Keratinocyte (primary cell): ENCODE measurements around the gene TEKT3. TPM values are rescaled to one million over a fixed set of nuclear protein-coding genes. Genes with fewer than 3 reads are reported as not detected.

Experiments
- DNase-seq: peaks from one replicate; pipeline ENCODE4 v3.0.0-alpha.2; 2011; ENCODE audit warnings: low read depth, missing footprints, low spot score
- FAIRE-seq: peaks from 2 replicates; lab custom pipeline; 2011; peaks lifted over from hg19 to GRCh38; lab: Jason Lieb, UNC
- H2AFZ ChIP-seq: 2 replicates; pipeline ENCODE4 v1.6.0; 2012; ENCODE audit warnings: low read length, control low read depth, inconsistent platforms; ENCODE audit not compliant: control insufficient read depth
- H3K27ac ChIP-seq: 2 replicates; pipeline ENCODE4 v1.5.1; 2011; ENCODE audit warnings: low read length; ENCODE audit not compliant: control insufficient read depth, insufficient read depth
- H3K27me3 ChIP-seq: 3 replicates; pipeline ENCODE4 v1.6.0; 2011; ENCODE audit warnings: low read length; ENCODE audit not compliant: control insufficient read depth, insufficient read depth; ENCODE audit errors: extremely low read depth
- H3K36me3 ChIP-seq, 2 experiments: 2 replicates in 1 of 2; 3 replicates in 1 of 2; pipeline ENCODE4 v1.5.1; 2011; ENCODE audit warnings: low read length in 2 of 2, mild to moderate bottlenecking in 1 of 2; ENCODE audit not compliant: control insufficient read depth in 2 of 2, insufficient read depth in 2 of 2; ENCODE audit errors: extremely low read depth in 1 of 2
- H3K4me1 ChIP-seq: 3 replicates; pipeline ENCODE4 v1.5.1; 2011; ENCODE audit warnings: low read length; ENCODE audit not compliant: control insufficient read depth, insufficient read depth; ENCODE audit errors: extremely low read depth
- H3K4me2 ChIP-seq: 3 replicates; pipeline ENCODE4 v1.6.0; 2011; ENCODE audit warnings: low read depth, low read length; ENCODE audit not compliant: control insufficient read depth, insufficient read depth; ENCODE audit errors: extremely low read depth
- H3K4me3 ChIP-seq, 3 experiments: fragments of 200-600 bp in 1 of 3; sonication (generic) in 1 of 3; 2 replicates in 2 of 3; 3 replicates in 1 of 3; pipeline ENCODE4 v1.5.1; 2011 to 2016; ENCODE audit warnings: low read length in 3 of 3, mild to moderate bottlenecking in 3 of 3, control low read depth in 2 of 3, inconsistent platforms in 1 of 3, low read depth in 1 of 3, mixed read lengths in 1 of 3, mixed run types in 1 of 3, moderate library complexity in 1 of 3; ENCODE audit not compliant: control insufficient read depth in 2 of 3, insufficient read depth in 2 of 3; ENCODE audit errors: extremely low read depth in 1 of 3
- H3K79me2 ChIP-seq: 2 replicates; pipeline ENCODE4 v1.6.0; 2012; ENCODE audit warnings: low read length; ENCODE audit not compliant: control insufficient read depth, insufficient read depth
- H3K9ac ChIP-seq: 3 replicates; pipeline ENCODE4 v1.6.0; 2011; ENCODE audit warnings: low read length; ENCODE audit not compliant: control insufficient read depth, insufficient read depth; ENCODE audit errors: extremely low read depth
- H3K9me1 ChIP-seq: 3 replicates; pipeline ENCODE4 v1.6.0; 2011; ENCODE audit warnings: low read length; ENCODE audit not compliant: control insufficient read depth, insufficient read depth; ENCODE audit errors: extremely low read depth
- H3K9me3 ChIP-seq: 2 replicates; pipeline ENCODE4 v1.5.1; 2012; ENCODE audit warnings: low read depth, low read length; ENCODE audit not compliant: control insufficient read depth
- H4K20me1 ChIP-seq: 3 replicates; pipeline ENCODE4 v1.6.0; 2011; ENCODE audit warnings: low read length; ENCODE audit not compliant: control insufficient read depth, insufficient read depth; ENCODE audit errors: extremely low read depth
- CTCF ChIP-seq, 3 experiments: IDR thresholded peaks in 1 of 3; conservative IDR thresholded peaks in 1 of 3; optimal IDR thresholded peaks in 1 of 3; 2 replicates in 2 of 3; 3 replicates in 1 of 3; pipeline versions ENCODE3 to v1.5.1; 2011; ENCODE audit warnings: low read length in 3 of 3, mild to moderate bottlenecking in 3 of 3, moderate library complexity in 2 of 3, control low read depth in 1 of 3, inconsistent platforms in 1 of 3; ENCODE audit not compliant: insufficient read depth in 2 of 3; ENCODE audit errors: extremely low read depth in 1 of 3
- EZH2 ChIP-seq: IDR thresholded peaks from one replicate; pipeline ENCODE4 v1.6.1; 2012; ENCODE audit warnings: inconsistent platforms, mild to moderate bottlenecking, low read length, moderate library complexity
- dilution Hi-C: fragments of 300-500 bp; cut with MboI; formaldehyde crosslinking; loops from one replicate; pipeline ENCODE4 v1.7.0; 2020; ENCODE audit warnings: low sequenced_read_pairs; ENCODE audit not compliant: extremely low pct_ligation_motif_present
- polyA plus RNA-seq, 5 experiments: library from polyadenylated mRNA; depleted of rRNA in 3 of 5; stranded (reverse) in 3 of 5; stranded (forward) in 1 of 5; unstranded in 1 of 5; fragments of >200 nt; gene quantifications; 1 replicate in 1 of 5; 2 replicates in 3 of 5; 3 replicates in 1 of 5; pipeline versions ENCODE4 v1.2.1 to v1.2.3, GENCODE V29; 2011 to 2012; ENCODE audit warnings: missing spikeins in 2 of 5, low read depth in 1 of 5, low replicate concordance in 1 of 5
- small RNA-seq, 3 experiments: library from RNA; depleted of rRNA; stranded (forward); fragments of <200 nt; gene quantifications; one replicate each; pipeline ENCODE3, GENCODE V24; 2012; ENCODE audit warnings: low read depth in 3 of 3, low replicate concordance in 1 of 3; ENCODE audit not compliant: insufficient read length in 3 of 3

Gene TEKT3
- polyA plus RNA-seq, 1 donor (not counting 4 experiments of a cell fraction or from before 2014, with no cell fraction given), result 0.16 TPM

- Histone ChIP-seq H3K4me1 (peaks cover 21% of the 10 kb centered on the region), H3K36me3 (peaks cover 0 to 2% of the 10 kb centered on the region in 2 experiments), H3K27me3 (no peaks in the 10 kb centered on the region), H2AFZ (no peak overlapping the region), H4K20me1 (no peaks in the 10 kb centered on the region), H3K27ac (no peak overlapping the region), H3K4me3 (no peak overlapping the region), H3K9ac (no peak overlapping the region), H3K79me2 (no peaks in the 10 kb centered on the region), H3K9me1 (no peaks in the 10 kb centered on the region), H3K9me3 (no peaks in the 10 kb centered on the region), H3K4me2 (peak overlapping the region; percentile 2)
- dilution Hi-C loops, result no loop called here
- DNase-seq (no peak), FAIRE-seq (peak; percentile 39)
- TF ChIP-seq CTCF (optimal IDR thresholded peaks at IDR 0.05 in 1 of 3, IDR thresholded peaks at IDR 0.05 in 1 of 3, conservative IDR thresholded peaks at IDR 0.05 in 1 of 3; ENCODE audit: extremely low read depth in 1 of 3, insufficient read depth in 2 of 3, low read length in 3 of 3), result no peak
- no peak for TF ChIP-seq EZH2
Observed at GRCh38 chr17:15255713-15256454, 85.5 kb downstream of the TEKT3 start.

Small RNA genes within 50 kb of the gene (small RNA-seq; reads per million reads assigned to genes)
- 0 reads per million in 3 experiments for gene RNU6-799P

Other genes starting within 250 kb of the TEKT3 start
- gene PMP22, start 76.3 kb downstream of the TEKT3 start, polyA plus RNA-seq, result 7.9 to 12.1 TPM (median 8.1 TPM) in 3 replicates
- 0.79 to 1.2 TPM (median 0.93 TPM) in 3 replicates for gene CDRT4, start 126.0 kb upstream of the TEKT3 start, polyA plus RNA-seq
- gene TVP23C, start 221.9 kb upstream of the TEKT3 start, polyA plus RNA-seq, result 2.4 to 5.7 TPM (median 4.0 TPM) in 3 replicates